ENCODE measurements around the gene BCL2L1.

BCL2L1 gene

GRCh38 chr20:31707994-31708735 is 14.5 kb downstream of the BCL2L1 start:
- no peak for ATAC-seq
- no peak for TF ChIP-seq ZFP30 (CRISPR knock-in tag; IDR thresholded peaks at IDR 0.05)
- no peak for TF ChIP-seq RARB (CRISPR knock-in tag; IDR thresholded peaks at IDR 0.05)
- TF ChIP-seq OSR1 (CRISPR knock-in tag; IDR thresholded peaks at IDR 0.05): no peak
- TF ChIP-seq SNAI2 (CRISPR knock-in tag; IDR thresholded peaks at IDR 0.05): no peak
- TF ChIP-seq ARNTL (CRISPR knock-in tag; IDR thresholded peaks at IDR 0.05; ENCODE audit: borderline replicate concordance, low read depth): no peak
- no peak for TF ChIP-seq TCF4 (CRISPR knock-in tag; IDR thresholded peaks at IDR 0.05; ENCODE audit: borderline replicate concordance)

DNA sequence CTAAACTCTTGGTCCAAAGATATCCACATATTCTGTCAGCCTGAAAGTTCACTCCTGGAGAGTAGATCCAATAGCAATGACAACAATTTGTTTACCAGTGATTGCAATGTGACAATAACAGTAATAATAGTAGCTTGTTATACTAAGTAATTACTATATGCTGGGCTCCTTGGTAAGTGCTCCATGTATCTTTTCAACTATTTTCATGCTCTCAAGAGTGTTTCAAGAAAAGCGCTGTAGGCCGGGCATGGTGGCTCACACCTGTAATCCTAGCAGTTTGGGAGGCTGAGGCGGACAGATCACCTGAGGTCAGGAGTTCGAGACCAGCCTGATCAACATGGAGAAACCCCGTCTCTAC is 15.4 kb downstream of the BCL2L1 start:
- no peak for ATAC-seq
- no peak for TF ChIP-seq POU6F1 (CRISPR knock-in tag; IDR thresholded peaks at IDR 0.05; ENCODE audit: borderline replicate concordance, low read depth)
- TF ChIP-seq, protein P1, sequence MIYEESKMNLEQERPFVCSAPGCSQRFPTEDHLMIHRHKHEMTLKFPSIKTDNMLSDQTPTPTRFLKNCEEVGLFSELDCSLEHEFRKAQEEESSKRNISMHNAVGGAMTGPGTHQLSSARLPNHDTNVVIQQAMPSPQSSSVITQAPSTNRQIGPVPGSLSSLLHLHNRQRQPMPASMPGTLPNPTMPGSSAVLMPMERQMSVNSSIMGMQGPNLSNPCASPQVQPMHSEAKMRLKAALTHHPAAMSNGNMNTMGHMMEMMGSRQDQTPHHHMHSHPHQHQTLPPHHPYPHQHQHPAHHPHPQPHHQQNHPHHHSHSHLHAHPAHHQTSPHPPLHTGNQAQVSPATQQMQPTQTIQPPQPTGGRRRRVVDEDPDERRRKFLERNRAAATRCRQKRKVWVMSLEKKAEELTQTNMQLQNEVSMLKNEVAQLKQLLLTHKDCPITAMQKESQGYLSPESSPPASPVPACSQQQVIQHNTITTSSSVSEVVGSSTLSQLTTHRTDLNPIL (CRISPR knock-in tag; IDR thresholded peaks at IDR 0.05; ENCODE audit: low read depth): no peak
- no peak for TF ChIP-seq GLIS3 (CRISPR knock-in tag; IDR thresholded peaks at IDR 0.05)
- no peak for TF ChIP-seq ZFP30 (CRISPR knock-in tag; IDR thresholded peaks at IDR 0.05)
- TF ChIP-seq, protein P2, sequence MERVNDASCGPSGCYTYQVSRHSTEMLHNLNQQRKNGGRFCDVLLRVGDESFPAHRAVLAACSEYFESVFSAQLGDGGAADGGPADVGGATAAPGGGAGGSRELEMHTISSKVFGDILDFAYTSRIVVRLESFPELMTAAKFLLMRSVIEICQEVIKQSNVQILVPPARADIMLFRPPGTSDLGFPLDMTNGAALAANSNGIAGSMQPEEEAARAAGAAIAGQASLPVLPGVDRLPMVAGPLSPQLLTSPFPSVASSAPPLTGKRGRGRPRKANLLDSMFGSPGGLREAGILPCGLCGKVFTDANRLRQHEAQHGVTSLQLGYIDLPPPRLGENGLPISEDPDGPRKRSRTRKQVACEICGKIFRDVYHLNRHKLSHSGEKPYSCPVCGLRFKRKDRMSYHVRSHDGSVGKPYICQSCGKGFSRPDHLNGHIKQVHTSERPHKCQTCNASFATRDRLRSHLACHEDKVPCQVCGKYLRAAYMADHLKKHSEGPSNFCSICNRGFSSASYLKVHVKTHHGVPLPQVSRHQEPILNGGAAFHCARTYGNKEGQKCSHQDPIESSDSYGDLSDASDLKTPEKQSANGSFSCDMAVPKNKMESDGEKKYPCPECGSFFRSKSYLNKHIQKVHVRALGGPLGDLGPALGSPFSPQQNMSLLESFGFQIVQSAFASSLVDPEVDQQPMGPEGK (CRISPR knock-in tag; IDR thresholded peaks at IDR 0.05; ENCODE audit: borderline replicate concordance): no peak
- TF ChIP-seq OSR1 (CRISPR knock-in tag; IDR thresholded peaks at IDR 0.05): no peak
- no peak for TF ChIP-seq ZNF70 (CRISPR knock-in tag; IDR thresholded peaks at IDR 0.05)
- no peak for TF ChIP-seq CSDC2 (CRISPR knock-in tag; IDR thresholded peaks at IDR 0.05)
- TF ChIP-seq ZNF565 (CRISPR knock-in tag; conservative IDR thresholded peaks at IDR 0.05; ENCODE audit: low read depth): no peak
- TF ChIP-seq BACH2 (CRISPR knock-in tag; IDR thresholded peaks at IDR 0.05; ENCODE audit: borderline replicate concordance): no peak
- TF ChIP-seq ARNTL (CRISPR knock-in tag; IDR thresholded peaks at IDR 0.05; ENCODE audit: borderline replicate concordance, low read depth): no peak
- TF ChIP-seq TOX (CRISPR knock-in tag; IDR thresholded peaks at IDR 0.05; ENCODE audit: borderline replicate concordance): no peak

DNA sequence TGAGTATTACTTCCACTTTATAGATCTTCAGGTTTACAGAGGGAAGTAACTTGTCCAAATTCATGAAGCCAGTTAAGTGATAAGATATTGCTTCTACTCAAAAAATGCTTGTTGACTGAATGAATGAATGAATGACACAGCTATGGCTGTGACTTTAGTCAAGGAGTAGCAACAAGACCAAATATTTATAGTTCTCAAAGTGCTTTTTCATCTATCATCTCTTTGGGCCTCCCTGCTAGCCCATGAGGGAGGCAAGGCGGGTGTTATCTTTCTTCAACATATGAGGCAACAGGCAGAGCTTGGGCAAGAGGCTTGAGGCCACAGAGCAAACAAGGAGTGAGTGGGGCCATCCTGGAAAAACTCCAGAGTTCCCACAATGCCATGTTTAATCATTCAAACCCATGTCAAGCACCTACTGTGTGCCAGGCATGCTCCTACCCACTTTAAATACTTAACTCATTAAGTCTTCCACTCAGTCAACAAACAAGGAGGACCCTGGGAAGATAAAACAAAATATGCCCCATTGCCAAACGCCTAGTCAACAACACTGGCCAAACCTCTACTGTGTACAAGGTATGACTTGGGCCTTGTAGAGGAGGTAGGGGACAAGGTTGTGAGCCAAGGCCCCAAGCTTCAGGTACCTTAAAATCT is 15.9 kb downstream of the BCL2L1 start:
- TF ChIP-seq CSDC2 (CRISPR knock-in tag; IDR thresholded peaks at IDR 0.05) (no peak), OSR1 (CRISPR knock-in tag; IDR thresholded peaks at IDR 0.05) (no peak), POU6F1 (CRISPR knock-in tag; IDR thresholded peaks at IDR 0.05; ENCODE audit: borderline replicate concordance, low read depth) (no peak), ZNF8 (CRISPR knock-in tag; IDR thresholded peaks at IDR 0.05) (no peak), CSRNP3 (CRISPR knock-in tag; IDR thresholded peaks at IDR 0.05) (no peak), ZNF70 (CRISPR knock-in tag; IDR thresholded peaks at IDR 0.05) (no peak), ZC3H10 (CRISPR knock-in tag; IDR thresholded peaks at IDR 0.05) (no peak), ZNF565 (CRISPR knock-in tag; conservative IDR thresholded peaks at IDR 0.05; ENCODE audit: low read depth) (no peak), ISL1 (CRISPR knock-in tag; IDR thresholded peaks at IDR 0.05) (no peak), RARB (CRISPR knock-in tag; IDR thresholded peaks at IDR 0.05) (no peak), BACH2 (CRISPR knock-in tag; IDR thresholded peaks at IDR 0.05; ENCODE audit: borderline replicate concordance) (no peak), PPARA (CRISPR knock-in tag; IDR thresholded peaks at IDR 0.05; ENCODE audit: borderline replicate concordance) (no peak), ZFP3 (CRISPR knock-in tag; IDR thresholded peaks at IDR 0.05) (no peak)
- TF ChIP-seq, protein P1 (CRISPR knock-in tag; IDR thresholded peaks at IDR 0.05; ENCODE audit: low read depth): no peak
- TF ChIP-seq, protein P2 (CRISPR knock-in tag; IDR thresholded peaks at IDR 0.05; ENCODE audit: borderline replicate concordance): no peak
- ATAC-seq: no peak

Measured in SK-N-SH treated with all-trans-retinoic acid at 6 μM for 48 hours (cell line).